ENCODE measurements around the gene DNAJB2.

DNA sequence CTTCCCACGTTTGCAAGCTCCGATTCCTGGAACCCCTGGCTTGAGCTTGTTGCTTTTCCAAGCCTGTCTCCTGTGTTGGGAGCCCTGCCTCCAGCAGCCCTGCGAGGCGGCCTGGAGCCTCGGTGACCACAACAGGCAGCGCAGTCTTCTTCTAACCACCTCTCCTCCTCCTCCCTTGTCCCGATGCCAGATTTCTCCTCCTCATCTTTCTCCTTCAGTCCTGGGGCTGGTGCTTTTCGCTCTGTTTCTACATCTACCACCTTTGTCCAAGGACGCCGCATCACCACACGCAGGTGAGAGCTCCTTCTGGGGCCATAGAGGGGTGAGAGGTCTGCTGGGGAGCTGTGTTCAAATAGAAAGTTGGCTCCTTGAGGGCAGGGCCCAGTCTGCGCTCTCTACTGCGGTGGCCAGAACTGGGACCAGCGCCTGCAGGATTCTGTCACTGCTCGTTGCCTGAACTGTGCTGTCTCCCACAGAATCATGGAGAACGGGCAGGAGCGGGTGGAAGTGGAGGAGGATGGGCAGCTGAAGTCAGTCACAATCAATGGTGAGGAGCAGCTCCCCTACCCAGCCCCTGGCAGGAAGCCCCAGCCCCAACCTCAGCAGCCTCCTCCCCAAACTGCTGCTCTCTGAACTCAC lies 3.9 kb downstream of the DNAJB2 start:
- TF ChIP-seq, protein P1, sequence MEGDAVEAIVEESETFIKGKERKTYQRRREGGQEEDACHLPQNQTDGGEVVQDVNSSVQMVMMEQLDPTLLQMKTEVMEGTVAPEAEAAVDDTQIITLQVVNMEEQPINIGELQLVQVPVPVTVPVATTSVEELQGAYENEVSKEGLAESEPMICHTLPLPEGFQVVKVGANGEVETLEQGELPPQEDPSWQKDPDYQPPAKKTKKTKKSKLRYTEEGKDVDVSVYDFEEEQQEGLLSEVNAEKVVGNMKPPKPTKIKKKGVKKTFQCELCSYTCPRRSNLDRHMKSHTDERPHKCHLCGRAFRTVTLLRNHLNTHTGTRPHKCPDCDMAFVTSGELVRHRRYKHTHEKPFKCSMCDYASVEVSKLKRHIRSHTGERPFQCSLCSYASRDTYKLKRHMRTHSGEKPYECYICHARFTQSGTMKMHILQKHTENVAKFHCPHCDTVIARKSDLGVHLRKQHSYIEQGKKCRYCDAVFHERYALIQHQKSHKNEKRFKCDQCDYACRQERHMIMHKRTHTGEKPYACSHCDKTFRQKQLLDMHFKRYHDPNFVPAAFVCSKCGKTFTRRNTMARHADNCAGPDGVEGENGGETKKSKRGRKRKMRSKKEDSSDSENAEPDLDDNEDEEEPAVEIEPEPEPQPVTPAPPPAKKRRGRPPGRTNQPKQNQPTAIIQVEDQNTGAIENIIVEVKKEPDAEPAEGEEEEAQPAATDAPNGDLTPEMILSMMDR (IDR thresholded peaks at IDR 0.05) = no peak
- TF ChIP-seq POLR2A (IDR thresholded peaks at IDR 0.05) = no peak

Measured in esophagus squamous epithelium (tissue), 4 donors.